Activated naive CD4-positive, alpha-beta T cell treated with anti-CD3 and anti-CD28 coated beads, Interleukin-2, amount 50 U/mL, for 72 hours (primary cell): ENCODE data around the gene ARMC7. TPM values are rescaled to one million over a fixed set of nuclear protein-coding genes. Genes with fewer than 3 reads are reported as not detected.

Experiments used
- ATAC-seq, 2 donors: fragments of 150-1000 bp; cut with Tn5 transposase; 2 replicates each; pipeline ENCODE4 v1.10.0; 2021; ENCODE audit warnings: mild to moderate bottlenecking in 2 of 2, moderate library complexity in 2 of 2
- DNase-seq, 2 donors: peaks; one replicate each; pipeline ENCODE4 v3.0.0; 2021 to 2022; ENCODE audit warnings: low spot score in 2 of 2
- H3K27ac Mint-ChIP-seq, 2 donors: one replicate each; pipeline ENCODE4 v1.8.0; 2022; ENCODE audit warnings: mild to moderate bottlenecking in 2 of 2, mixed read lengths in 2 of 2
- H3K36me3 Mint-ChIP-seq, 2 donors: one replicate each; pipeline ENCODE4 v1.8.0; 2022; ENCODE audit warnings: mixed read lengths in 2 of 2
- H3K9me3 Mint-ChIP-seq, 2 donors: one replicate each; pipeline ENCODE4 v1.8.0; 2022; ENCODE audit warnings: mixed read lengths in 2 of 2
- total RNA-seq, 2 donors: library from RNA; stranded (reverse); gene quantifications; one replicate each; pipeline ENCODE4 v1.2.3, GENCODE V29; 2022

The ARMC7 gene
- total RNA-seq, 2 donors from 2014 or later = 7.0 to 9.9 TPM

GRCh38 chr17:75074532-75074931 lies 35.2 kb upstream of the ARMC7 start:
- ATAC-seq (no peak), DNase-seq (no peak)
- no peaks in the 10 kb centered on the region for H3K9me3 Mint-ChIP-seq
- no peaks in the 10 kb centered on the region for H3K36me3 Mint-ChIP-seq
- no peak overlapping the region for H3K27ac Mint-ChIP-seq

- no peaks in the 10 kb centered on the region for H3K9me3 Mint-ChIP-seq
- H3K27ac Mint-ChIP-seq = peak overlapping the region in 1 of 2 donors; percentile 33
- DNase-seq (no peak), ATAC-seq (no peak)
- H3K36me3 Mint-ChIP-seq = no peaks in the 10 kb centered on the region
These were observed 34.0 kb upstream of the ARMC7 start for GRCh38 chr17:75075597-75076336.

GRCh38 chr17:75077072-75077495 lies 32.7 kb upstream of the ARMC7 start:
- DNase-seq (no peak), ATAC-seq (no peak)
- Mint-ChIP-seq H3K27ac (peak overlapping the region in 1 of 2 donors; percentile 72), H3K36me3 (no peaks in the 10 kb centered on the region), H3K9me3 (no peaks in the 10 kb centered on the region)

GRCh38 chr17:75077496-75078283 lies 32.1 kb upstream of the ARMC7 start:
- Mint-ChIP-seq H3K9me3 (no peaks in the 10 kb centered on the region), H3K36me3 (no peaks in the 10 kb centered on the region), H3K27ac (peak overlapping the region in 1 of 2 donors; percentile 72)
- DNase-seq (peak; percentile 42 to 73), ATAC-seq (peak; percentile 76 to 92)

GRCh38 chr17:75078284-75079022 lies 31.3 kb upstream of the ARMC7 start:
- no peaks in the 10 kb centered on the region for H3K36me3 Mint-ChIP-seq
- H3K27ac Mint-ChIP-seq = no peak overlapping the region
- ATAC-seq (peak in 1 of 2 donors; percentile 27), DNase-seq (no peak)
- no peaks in the 10 kb centered on the region for H3K9me3 Mint-ChIP-seq

GRCh38 chr17:75079023-75079373 lies 30.8 kb upstream of the ARMC7 start:
- ATAC-seq (no peak), DNase-seq (no peak)
- Mint-ChIP-seq H3K36me3 (no peaks in the 10 kb centered on the region), H3K9me3 (no peaks in the 10 kb centered on the region), H3K27ac (no peak overlapping the region)

GRCh38 chr17:75081611-75082540 lies 27.9 kb upstream of the ARMC7 start:
- ATAC-seq = no peak

GRCh38 chr17:75082683-75083082 lies 27.1 kb upstream of the ARMC7 start:
- ATAC-seq = no peak
- no peaks in the 10 kb centered on the region for H3K9me3 Mint-ChIP-seq
- no peak for DNase-seq
- no peak overlapping the region for H3K27ac Mint-ChIP-seq
- H3K36me3 Mint-ChIP-seq = no peaks in the 10 kb centered on the region

More at GRCh38 chr17:75081611-75082540, 27.9 kb upstream of the ARMC7 start:
- no peak overlapping the region for H3K27ac Mint-ChIP-seq
- no peaks in the 10 kb centered on the region for H3K9me3 Mint-ChIP-seq
- H3K36me3 Mint-ChIP-seq = no peaks in the 10 kb centered on the region
- DNase-seq = no peak

- no peaks in the 10 kb centered on the region for H3K36me3 Mint-ChIP-seq
- peak overlapping the region in 1 of 2 donors; percentile 25 for H3K27ac Mint-ChIP-seq
- DNase-seq = no peak
- ATAC-seq = no peak
- H3K9me3 Mint-ChIP-seq = no peaks in the 10 kb centered on the region
These were observed 25.6 kb upstream of the ARMC7 start for GRCh38 chr17:75084039-75084660.

- Mint-ChIP-seq H3K36me3 (no peaks in the 10 kb centered on the region), H3K27ac (peak overlapping the region in 1 of 2 donors; percentile 72), H3K9me3 (no peaks in the 10 kb centered on the region)
- no peak for ATAC-seq
- DNase-seq = no peak
These were observed 23.1 kb upstream of the ARMC7 start for GRCh38 chr17:75086496-75087181.

GRCh38 chr17:75087182-75087557 lies 22.6 kb upstream of the ARMC7 start:
- Mint-ChIP-seq H3K36me3 (no peaks in the 10 kb centered on the region), H3K9me3 (no peaks in the 10 kb centered on the region), H3K27ac (peak overlapping the region in 1 of 2 donors; percentile 72)
- ATAC-seq (no peak), DNase-seq (no peak)

- Mint-ChIP-seq H3K36me3 (no peaks in the 10 kb centered on the region), H3K9me3 (no peaks in the 10 kb centered on the region), H3K27ac (peak within 1 kb of the TSS in 1 of 2 donors; percentile 72)
- ATAC-seq (peak; percentile 67 to 76), DNase-seq (peak; percentile 49 to 75)
These were observed 22.0 kb upstream of the ARMC7 start, which contains the start of gene SLC16A5 for GRCh38 chr17:75087558-75088453. SLC16A5 (plus strand) TSS chr17:75087954; CDS start chr17:75093637, 5,683 bp downstream.

GRCh38 chr17:75088465-75089417 lies 21.0 kb upstream of the ARMC7 start:
- Mint-ChIP-seq H3K27ac (peak overlapping the region in 1 of 2 donors; percentile 55), H3K36me3 (no peaks in the 10 kb centered on the region), H3K9me3 (no peaks in the 10 kb centered on the region)
- peak; percentile 47 to 61 for ATAC-seq
- no peak for DNase-seq
